Activated CD4-positive, alpha-beta T cell treated with anti-CD3 and anti-CD28 coated beads for 36 hours (primary cell): ENCODE data around the gene ILRUN. TPM values are rescaled to one million over a fixed set of nuclear protein-coding genes. Genes with fewer than 3 reads are reported as not detected.
A peak's percentile ranks its signal among the peaks of the same experiment; 100 is the strongest.
"Not testable (repeated sequence)": the region's sequence is repeated elsewhere in the genome, so short reads cannot be mapped to it uniquely, and the experiment has no call there.

Source experiments
- ATAC-seq: fragments of 200-7000 bp; cut with Tn5 transposase; one replicate; pipeline ENCODE4 v1.10.0; 2021; ENCODE audit warnings: mild to moderate bottlenecking, moderate library complexity
- CTCF ChIA-PET: fragments of 350-600 bp; sonication (Branson Sonifier 250); formaldehyde crosslinking; loops from one replicate; lab custom pipeline; 2021; ENCODE audit warnings: antibody characterized with exemption; lab: Charles Lee
- POLR2A ChIA-PET: fragments of 350-600 bp; sonication (Branson Sonifier 250); formaldehyde crosslinking; loops from one replicate; lab custom pipeline; 2021; ENCODE audit warnings: antibody characterized with exemption, inconsistent platforms; lab: Charles Lee
- DNase-seq: peaks from one replicate; pipeline ENCODE4 v3.0.0-alpha.2; 2020
- H3K27ac Mint-ChIP-seq: one replicate; pipeline ENCODE4 v1.8.0; 2021; ENCODE audit warnings: mixed read lengths
- H3K27me3 Mint-ChIP-seq: one replicate; pipeline ENCODE4 v1.8.0; 2021; ENCODE audit warnings: mixed read lengths
- H3K36me3 Mint-ChIP-seq: one replicate; pipeline ENCODE4 v1.8.0; 2021; ENCODE audit warnings: low read depth, mixed read lengths
- H3K4me1 Mint-ChIP-seq: one replicate; pipeline ENCODE4 v1.8.0; 2021; ENCODE audit warnings: mixed read lengths
- H3K4me3 Mint-ChIP-seq: one replicate; pipeline ENCODE4 v1.8.0; 2021; ENCODE audit warnings: mild to moderate bottlenecking, moderate library complexity, mixed read lengths
- H3K9me3 Mint-ChIP-seq: one replicate; pipeline ENCODE4 v1.8.0; 2021; ENCODE audit warnings: low read depth, mixed read lengths
- intact Hi-C, 2 experiments: fragments of 100-400 bp; cut with DNase I in 1 of 2; cut with micrococcal nuclease in 1 of 2; formaldehyde crosslinking; loops; one replicate each; pipeline versions ENCODE4 v1.14.2 to v1.15.1; 2022 to 2024; cut with DNase I, micrococcal nuclease
- total RNA-seq, 2 experiments: library from RNA; stranded (reverse); gene quantifications; one replicate each; pipeline ENCODE4 v1.2.3, GENCODE V29; 2021

Gene ILRUN
- 10 to 100 TPM; 56.2 to 66.9 TPM for total RNA-seq

- H3K27ac Mint-ChIP-seq = peak within 1 kb of the TSS; percentile 99
- POLR2A ChIA-PET = interaction anchor here (0.6 to 1.3 kb wide), 6 partner anchors 11 to 1725 kb away, joined by 3 to 11 read pairs (median 3); no protein-coding TSS in a partner anchor
- H3K27me3 Mint-ChIP-seq = no peaks in the 10 kb centered on the region
- no peaks in the 10 kb centered on the region for H3K9me3 Mint-ChIP-seq
- peaks cover 11% of the 10 kb centered on the region for H3K36me3 Mint-ChIP-seq
- CTCF ChIA-PET = interaction anchor here (0.5 to 1.5 kb wide), 2 partner anchors 15 to 551 kb away, joined by 3 to 7 read pairs; partner anchors contain the start of gene GRM4
- H3K4me3 Mint-ChIP-seq = peak within 1 kb of the TSS; percentile 92
- intact Hi-C loops = loop anchor here (1.0 to 10.0 kb wide), 16 partner anchors 24 to 1492 kb away; partner anchors contain the start of genes SNRPC (in 2 of the 2), ANKS1A (in 1 of the 2), BLTP3A (in 1 of the 2) and HMGA1 (in 1 of the 2)
- H3K4me1 Mint-ChIP-seq = peaks cover 45% of the 10 kb centered on the region
- ATAC-seq (peak; percentile 84), DNase-seq (peak; percentile 98)
Observed at GRCh38 chr6:34696739-34697543, at the start of gene ILRUN. TSS of gene ILRUN (minus strand) at chr6:34696767. CDS start at chr6:34696603, 164 bp downstream.

DNA sequence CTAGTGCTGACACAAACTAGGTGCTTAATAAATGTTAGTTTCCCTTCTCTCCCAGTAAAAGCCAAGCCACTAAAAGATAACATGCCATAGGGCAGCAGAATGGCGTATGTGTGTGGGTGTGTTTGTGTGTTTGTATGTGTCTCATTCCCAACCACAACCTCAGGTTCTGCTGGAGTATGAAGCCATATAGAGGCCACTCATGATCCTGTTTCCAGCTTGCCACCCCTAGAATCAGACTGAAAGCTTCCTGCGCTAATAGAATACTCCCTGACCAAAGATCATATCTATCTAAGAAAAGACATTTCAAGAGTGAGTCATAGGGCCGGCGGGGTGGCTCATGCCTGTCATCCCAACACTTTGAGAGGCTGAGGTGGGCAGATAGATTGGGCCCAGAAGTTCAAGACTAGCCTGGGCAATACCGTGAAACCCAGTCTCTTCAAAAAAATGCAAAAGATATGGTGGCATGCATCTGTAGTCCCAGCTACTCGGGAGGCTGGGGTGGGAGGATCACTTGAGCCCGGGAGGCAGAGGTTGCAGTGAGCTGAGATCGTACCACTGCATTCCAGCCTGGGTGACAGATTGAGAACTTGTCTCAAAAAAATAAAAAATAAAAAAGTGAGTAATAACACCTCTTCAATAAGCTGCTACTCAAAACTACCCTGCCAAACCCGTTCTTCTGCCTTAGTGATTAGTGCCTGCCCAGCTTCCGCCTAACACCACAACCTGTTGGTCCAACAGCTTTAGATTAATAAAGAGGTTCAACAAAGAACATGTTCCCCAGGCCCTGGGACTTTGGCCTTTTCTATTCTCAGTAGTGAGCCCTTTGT is 48.9 kb upstream of the ILRUN start:
- H3K4me1 Mint-ChIP-seq = no peaks in the 10 kb centered on the region
- POLR2A ChIA-PET = interaction anchor here (0.6 kb wide), 1 partner anchor 154 kb away, joined by 4 read pairs; no protein-coding TSS in a partner anchor
- CTCF ChIA-PET = interaction anchor here (0.6 kb wide), 2 partner anchors 140 to 188 kb away, joined by 3 to 4 read pairs; no protein-coding TSS in a partner anchor
- intact Hi-C loops = no loop called here
- peak; percentile 64 for ATAC-seq
- H3K9me3 Mint-ChIP-seq = no peaks in the 10 kb centered on the region
- H3K27ac Mint-ChIP-seq = no peak overlapping the region
- H3K4me3 Mint-ChIP-seq = no peak overlapping the region
- no peaks in the 10 kb centered on the region for H3K27me3 Mint-ChIP-seq
- DNase-seq = peak; percentile 32
- no peaks in the 10 kb centered on the region for H3K36me3 Mint-ChIP-seq

DNA sequence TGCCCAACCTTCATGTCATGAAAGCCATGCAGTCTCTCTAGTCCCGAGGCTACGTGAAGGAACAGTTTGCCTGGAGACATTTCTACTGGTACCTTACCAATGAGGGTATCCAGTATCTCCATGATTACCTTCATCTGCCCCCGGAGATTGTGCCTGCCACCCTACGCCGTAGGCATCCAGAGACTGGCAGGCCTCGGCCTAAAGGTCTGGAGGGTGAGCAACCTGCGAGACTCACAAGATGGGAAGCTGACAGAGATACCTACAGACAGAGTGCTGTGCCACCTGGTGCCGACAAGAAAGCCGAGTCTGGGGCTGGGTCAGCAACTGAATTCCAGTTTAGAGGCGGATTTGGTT is 47.7 kb upstream of the ILRUN start:
- H3K36me3 Mint-ChIP-seq, intact Hi-C loops, DNase-seq, ATAC-seq, POLR2A ChIA-PET, H3K9me3 Mint-ChIP-seq, H3K4me1 Mint-ChIP-seq, H3K27me3 Mint-ChIP-seq, H3K27ac Mint-ChIP-seq, H3K4me3 Mint-ChIP-seq: not testable (repeated sequence)
- CTCF ChIA-PET = interaction anchor here (0.6 to 0.7 kb wide), 2 partner anchors 8 to 23 kb away, joined by 3 to 4 read pairs; no protein-coding TSS in a partner anchor

DNA sequence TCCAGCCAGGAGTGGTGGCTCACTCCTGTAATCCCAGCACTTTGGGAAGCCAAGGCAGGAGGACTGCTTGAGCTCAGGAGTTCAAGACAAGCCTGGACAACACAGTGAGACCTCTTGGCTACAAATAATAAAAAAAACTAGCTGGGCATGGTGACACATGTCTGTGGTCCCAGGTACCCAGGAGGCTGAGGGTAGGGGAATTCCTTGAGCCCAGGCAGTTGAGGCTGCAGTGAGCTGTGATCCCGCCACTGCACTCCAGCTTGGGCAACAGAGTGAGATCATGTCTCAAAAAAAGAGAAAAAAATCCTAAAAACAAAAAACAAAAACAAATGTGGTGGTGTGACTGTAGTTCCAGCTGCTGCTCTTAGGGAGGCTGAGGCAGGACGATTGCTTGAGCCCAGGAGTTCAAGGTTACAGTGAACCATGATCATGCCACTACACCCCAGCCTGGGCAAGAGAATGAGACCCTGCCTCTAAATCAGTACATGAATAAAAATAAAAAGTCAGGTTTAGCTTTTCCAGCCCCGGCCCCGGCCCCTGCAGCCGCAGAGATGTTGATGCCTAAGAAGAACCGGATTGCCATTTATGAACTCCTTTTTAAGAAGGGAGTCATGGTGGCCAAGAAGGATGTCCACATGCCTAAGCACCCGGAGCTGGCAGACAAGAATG is 47.2 kb upstream of the ILRUN start:
- ATAC-seq (no peak), DNase-seq (no peak)
- no peaks in the 10 kb centered on the region for H3K4me1 Mint-ChIP-seq
- no peak overlapping the region for H3K4me3 Mint-ChIP-seq
- intact Hi-C loops = no loop called here
- ChIA-PET CTCF (interaction anchor here (0.7 kb wide), 1 partner anchor 23 kb away, joined by 4 read pairs; no protein-coding TSS in a partner anchor), POLR2A (no interaction called here)
- no peaks in the 10 kb centered on the region for H3K27me3 Mint-ChIP-seq
- H3K9me3 Mint-ChIP-seq = no peaks in the 10 kb centered on the region
- no peak overlapping the region for H3K27ac Mint-ChIP-seq
- H3K36me3 Mint-ChIP-seq = no peaks in the 10 kb centered on the region

DNA sequence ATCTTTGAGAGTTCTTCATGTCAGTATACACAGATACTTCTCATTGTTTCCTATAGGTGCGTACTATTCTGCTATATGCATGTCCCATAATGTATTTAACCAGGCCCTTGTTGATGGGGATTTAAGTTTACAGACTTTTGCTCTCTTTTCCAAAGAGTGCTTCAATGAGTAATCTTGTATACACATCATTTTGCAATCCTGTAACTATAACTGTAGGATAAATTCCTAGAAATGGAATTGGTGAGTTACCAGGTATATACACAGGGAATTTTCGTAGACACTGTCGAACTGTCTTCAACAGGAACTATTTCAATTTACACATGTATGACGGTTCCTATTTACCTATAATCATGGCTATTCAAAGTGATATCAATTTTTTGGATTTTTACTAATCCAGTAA is 45.5 kb upstream of the ILRUN start:
- POLR2A ChIA-PET = interaction anchor here (0.6 kb wide), 1 partner anchor 975 kb away, joined by 3 read pairs; no protein-coding TSS in a partner anchor
- H3K9me3 Mint-ChIP-seq = no peaks in the 10 kb centered on the region
- H3K36me3 Mint-ChIP-seq = no peaks in the 10 kb centered on the region
- no peaks in the 10 kb centered on the region for H3K27me3 Mint-ChIP-seq
- intact Hi-C loops = no loop called here
- no peak overlapping the region for H3K27ac Mint-ChIP-seq
- ATAC-seq (no peak), DNase-seq (no peak)
- peaks cover 3% of the 10 kb centered on the region for H3K4me1 Mint-ChIP-seq
- no peak overlapping the region for H3K4me3 Mint-ChIP-seq
- CTCF ChIA-PET = no interaction called here

DNA sequence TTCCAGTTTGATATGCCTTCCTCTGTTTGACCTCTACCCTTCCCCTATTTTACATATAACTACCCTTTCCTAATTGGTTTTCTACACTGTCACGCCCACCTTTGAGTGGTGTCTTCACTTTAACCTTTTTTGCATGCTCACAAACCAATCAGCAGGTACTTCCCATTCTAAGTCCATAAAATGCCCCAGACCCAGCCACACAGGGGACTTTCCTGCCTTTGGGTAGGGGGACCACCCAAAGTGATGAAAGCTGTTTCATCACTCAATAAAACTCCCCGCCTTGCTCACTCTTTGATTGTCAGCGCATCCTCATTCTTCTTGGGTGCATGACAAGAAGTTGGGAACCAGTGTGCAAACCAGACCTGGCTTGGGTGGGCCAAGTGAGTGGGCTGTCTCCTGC is 40.3 kb upstream of the ILRUN start:
- ChIA-PET CTCF (interaction anchor here (0.6 kb wide), 1 partner anchor 8 kb away, joined by 3 read pairs; no protein-coding TSS in a partner anchor), POLR2A (no interaction called here)
- intact Hi-C loops = no loop called here
- H3K36me3 Mint-ChIP-seq = no peaks in the 10 kb centered on the region
- no peak for DNase-seq
- peaks cover 3% of the 10 kb centered on the region for H3K4me1 Mint-ChIP-seq
- H3K27me3 Mint-ChIP-seq = no peaks in the 10 kb centered on the region
- no peak overlapping the region for H3K4me3 Mint-ChIP-seq
- H3K9me3 Mint-ChIP-seq = no peaks in the 10 kb centered on the region
- no peak overlapping the region for H3K27ac Mint-ChIP-seq
- peak; percentile 9 for ATAC-seq

DNA sequence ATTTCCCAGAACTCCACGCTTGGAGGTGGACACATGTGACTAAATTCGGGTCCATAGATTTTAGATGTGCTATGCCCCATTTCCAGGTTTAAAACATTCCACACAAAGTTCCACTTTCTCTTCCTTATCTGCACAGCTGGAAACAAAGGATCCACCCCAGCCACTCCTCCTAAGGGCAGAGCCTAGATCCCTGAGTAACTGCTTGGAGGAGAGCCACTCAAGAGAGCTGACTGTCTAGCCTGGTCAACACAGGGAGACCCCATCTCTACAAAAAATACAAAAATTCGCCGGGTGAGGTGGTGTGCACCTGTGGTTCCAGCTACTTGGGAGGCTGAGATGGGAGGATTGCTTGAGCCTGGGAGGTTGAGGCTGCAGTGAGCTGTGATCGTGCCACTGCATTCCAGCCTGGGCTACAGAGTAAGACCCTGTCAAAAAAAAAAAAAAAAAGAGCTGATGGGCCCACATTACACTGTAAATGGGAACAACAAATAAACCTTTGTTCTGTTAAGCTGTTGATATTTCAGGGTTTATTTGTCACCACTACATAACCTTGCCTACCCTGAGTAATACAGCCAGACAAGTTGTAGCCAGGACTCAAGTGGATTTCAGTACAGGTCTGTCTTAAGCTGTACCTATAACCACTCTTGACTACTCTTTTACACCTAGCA is 35.0 kb upstream of the ILRUN start:
- H3K27ac Mint-ChIP-seq = no peak overlapping the region

DNA sequence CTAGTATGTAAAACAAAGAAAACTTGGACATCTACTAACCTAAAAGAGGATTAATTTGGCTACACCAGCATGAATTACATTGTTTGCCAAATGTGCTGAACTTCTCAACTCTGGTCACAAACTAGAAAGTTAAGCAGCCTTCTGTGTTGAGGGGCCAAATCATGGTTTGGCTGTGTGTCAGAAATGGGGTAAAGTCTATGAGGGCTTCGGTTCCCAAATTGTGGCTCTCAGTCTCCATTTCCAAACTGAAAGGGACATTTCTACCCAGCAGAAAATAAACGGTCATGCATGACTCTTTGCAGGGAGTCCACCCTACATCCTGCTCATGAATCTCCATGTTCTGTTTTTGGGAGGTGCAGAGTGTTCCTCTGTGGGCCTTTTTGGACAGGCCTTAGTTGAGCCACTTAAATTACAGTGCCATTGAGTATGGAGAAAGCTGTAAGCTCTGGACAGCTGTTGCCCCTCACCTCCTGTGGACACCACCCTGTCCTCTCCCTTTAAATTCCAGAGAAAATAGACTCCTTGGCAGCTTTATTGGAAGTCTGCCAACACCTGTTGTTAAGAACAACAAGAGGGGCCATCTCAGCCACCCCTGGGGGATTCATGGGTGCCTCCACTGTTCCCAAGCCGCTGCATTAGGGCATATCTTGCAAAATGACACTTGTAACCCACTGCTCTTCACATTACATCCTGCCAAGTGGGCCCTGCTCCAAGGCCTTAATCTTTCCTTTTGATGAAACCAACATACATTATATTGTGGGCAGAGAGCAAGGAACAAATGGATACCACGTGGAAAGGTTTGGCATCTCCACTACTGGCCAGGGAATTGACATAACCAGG is 33.3 kb upstream of the ILRUN start:
- DNase-seq (no peak), ATAC-seq (no peak)
- Mint-ChIP-seq H3K4me3 (no peak overlapping the region), H3K36me3 (no peaks in the 10 kb centered on the region), H3K27me3 (no peaks in the 10 kb centered on the region), H3K27ac (no peak overlapping the region), H3K4me1 (no peaks in the 10 kb centered on the region), H3K9me3 (peaks cover 4% of the 10 kb centered on the region)
- intact Hi-C loops = no loop called here
- CTCF ChIA-PET = no interaction called here
- POLR2A ChIA-PET = no interaction called here

More for the DNA sequence above, 35.0 kb upstream of the ILRUN start:
- intact Hi-C loops = no loop called here
- H3K4me3 Mint-ChIP-seq = no peak overlapping the region
- DNase-seq (no peak), ATAC-seq (no peak)
- no peaks in the 10 kb centered on the region for H3K4me1 Mint-ChIP-seq
- H3K36me3 Mint-ChIP-seq = no peaks in the 10 kb centered on the region
- ChIA-PET CTCF (interaction anchor here (0.6 kb wide), 1 partner anchor 408 kb away, joined by 3 read pairs; no protein-coding TSS in a partner anchor), POLR2A (no interaction called here)
- H3K27me3 Mint-ChIP-seq = no peaks in the 10 kb centered on the region
- H3K9me3 Mint-ChIP-seq = no peaks in the 10 kb centered on the region

DNA sequence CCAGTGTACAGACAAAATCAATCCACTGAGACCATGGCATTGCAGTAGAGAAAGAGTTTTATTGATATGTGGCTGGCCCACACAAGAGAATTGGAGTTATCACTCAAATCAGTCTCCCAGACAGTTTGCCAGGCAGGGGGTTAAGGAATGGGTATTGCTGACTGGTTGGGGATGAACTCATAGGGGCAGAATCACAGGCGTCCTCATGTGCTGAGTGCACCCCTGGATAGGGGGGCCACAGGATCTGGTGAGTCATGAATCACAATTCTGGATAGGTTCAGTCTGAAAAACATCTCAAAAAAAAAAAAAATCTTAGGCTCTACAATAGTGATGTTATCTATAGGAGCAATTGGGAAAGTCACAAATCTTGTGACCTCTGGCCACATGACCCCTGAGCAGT is 29.5 kb upstream of the ILRUN start:
- Mint-ChIP-seq H3K4me3 (no peak overlapping the region), H3K36me3 (no peaks in the 10 kb centered on the region), H3K4me1 (no peaks in the 10 kb centered on the region), H3K9me3 (peaks cover 4% of the 10 kb centered on the region), H3K27ac (no peak overlapping the region), H3K27me3 (no peaks in the 10 kb centered on the region)
- ATAC-seq (no peak), DNase-seq (no peak)
- intact Hi-C loops = no loop called here
- ChIA-PET CTCF (no interaction called here), POLR2A (no interaction called here)

DNA sequence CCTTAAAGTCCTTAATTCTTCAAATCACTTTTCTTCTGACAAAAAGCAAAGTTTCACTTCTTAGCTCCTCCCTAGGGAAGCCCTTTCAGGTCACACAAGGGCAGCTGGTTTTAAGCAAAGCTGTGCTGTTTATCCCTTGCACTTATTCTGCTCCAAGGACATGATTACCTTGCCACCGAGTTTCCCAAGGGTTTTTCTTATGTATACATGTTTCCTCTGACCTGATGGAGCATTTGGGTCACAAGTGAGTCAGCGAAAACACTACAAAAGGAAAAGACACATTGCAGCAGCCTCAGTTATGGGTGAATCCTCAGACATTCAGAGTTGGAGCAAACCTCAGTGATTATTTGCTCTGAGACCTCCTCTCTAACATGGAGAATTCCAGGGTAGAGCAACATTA is 26.6 kb upstream of the ILRUN start:
- DNase-seq = no peak
- no peak overlapping the region for H3K27ac Mint-ChIP-seq
- CTCF ChIA-PET = no interaction called here
- intact Hi-C loops = no loop called here
- POLR2A ChIA-PET = no interaction called here
- H3K27me3 Mint-ChIP-seq = no peaks in the 10 kb centered on the region
- H3K4me3 Mint-ChIP-seq = no peak overlapping the region
- ATAC-seq = no peak
- peaks cover 4% of the 10 kb centered on the region for H3K9me3 Mint-ChIP-seq
- H3K4me1 Mint-ChIP-seq = no peaks in the 10 kb centered on the region
- no peaks in the 10 kb centered on the region for H3K36me3 Mint-ChIP-seq
